Renal cortex interstitium (tissue), 11 donors: ENCODE results near the gene ANP32D. TPM values are rescaled to one million over a fixed set of nuclear protein-coding genes. Genes with fewer than 3 reads are reported as not detected.
"Not testable (repeated sequence)": the region's sequence is repeated elsewhere in the genome, so short reads cannot be mapped to it uniquely, and the experiment has no call there.

Experiments used
- DNase-seq, 11 donors: peaks; one replicate each; pipeline ENCODE4 v3.0.0-alpha.2; 2013; ENCODE audit warnings: low read depth in 9 of 11, low spot score in 4 of 11; ENCODE audit errors: extremely low read depth in 1 of 11
- polyA plus RNA-seq, 3 donors: library from polyadenylated mRNA; unstranded; fragments of 120-200 nt; gene quantifications; one replicate each; pipeline ENCODE4 v1.2.1, GENCODE V29; 2013; ENCODE audit not compliant: insufficient read length in 3 of 3

Gene ANP32D
- polyA plus RNA-seq, 3 donors = not detected

DNA sequence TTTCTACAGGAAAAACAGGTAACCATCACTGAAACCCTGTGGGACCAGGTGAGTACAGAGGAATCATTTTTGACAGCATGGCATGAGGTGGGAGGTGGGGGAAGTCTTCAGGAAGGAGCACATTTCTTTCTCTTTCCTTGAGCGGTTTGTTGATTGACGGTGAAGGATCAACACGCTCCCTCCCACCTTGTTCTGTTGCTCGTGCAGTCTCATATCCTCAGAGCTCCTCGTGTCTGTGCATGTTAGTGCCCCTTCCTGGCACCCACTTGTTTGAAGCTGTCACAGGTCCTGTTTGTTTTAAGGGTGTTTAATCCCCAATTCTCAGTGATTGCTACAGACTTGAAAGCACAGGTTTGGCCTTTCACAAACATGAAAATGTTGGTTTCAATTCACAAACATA is 14.3 kb downstream of the ANP32D start:
- no peak for DNase-seq

DNA sequence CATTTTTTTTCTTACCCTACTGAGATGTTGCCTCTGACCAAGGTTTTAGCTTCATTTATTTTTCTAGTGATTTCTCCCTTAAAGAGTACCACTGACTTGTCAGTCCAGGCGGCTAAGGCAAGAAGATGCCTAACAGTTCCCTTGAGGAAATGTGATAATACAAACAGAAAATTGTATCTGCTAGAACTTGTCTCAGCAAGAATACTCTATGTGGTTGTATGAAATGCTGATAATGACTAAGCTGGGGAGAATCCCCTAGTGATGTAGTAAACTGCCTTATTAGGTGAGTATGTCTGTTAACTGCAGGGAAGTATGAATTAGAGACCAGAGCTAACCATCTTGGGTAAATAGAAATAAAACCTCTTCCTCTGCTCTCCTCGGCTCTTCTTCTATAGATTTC is 16.7 kb downstream of the ANP32D start:
- no peak for DNase-seq

DNA sequence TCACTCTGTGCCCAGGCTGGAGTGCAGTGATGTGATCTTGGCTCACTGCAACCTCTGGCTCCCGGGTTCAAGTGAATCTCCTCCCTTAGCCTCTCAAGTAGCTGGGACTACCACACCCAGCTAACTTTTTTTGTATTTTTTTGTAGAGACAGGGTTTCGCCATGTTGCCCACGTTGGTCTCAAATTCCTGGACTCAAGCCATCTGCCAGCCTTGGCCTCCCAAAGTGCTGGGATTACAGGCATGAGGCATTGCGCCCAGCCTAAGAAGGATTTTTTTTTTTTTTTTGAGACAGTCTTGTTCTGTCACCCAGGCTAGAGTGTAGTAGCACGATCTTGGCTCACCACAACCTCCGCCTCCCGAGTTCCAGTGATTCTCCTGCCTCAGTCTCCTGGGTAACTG is 17.1 kb downstream of the ANP32D start:
- DNase-seq = not testable (repeated sequence)

DNA sequence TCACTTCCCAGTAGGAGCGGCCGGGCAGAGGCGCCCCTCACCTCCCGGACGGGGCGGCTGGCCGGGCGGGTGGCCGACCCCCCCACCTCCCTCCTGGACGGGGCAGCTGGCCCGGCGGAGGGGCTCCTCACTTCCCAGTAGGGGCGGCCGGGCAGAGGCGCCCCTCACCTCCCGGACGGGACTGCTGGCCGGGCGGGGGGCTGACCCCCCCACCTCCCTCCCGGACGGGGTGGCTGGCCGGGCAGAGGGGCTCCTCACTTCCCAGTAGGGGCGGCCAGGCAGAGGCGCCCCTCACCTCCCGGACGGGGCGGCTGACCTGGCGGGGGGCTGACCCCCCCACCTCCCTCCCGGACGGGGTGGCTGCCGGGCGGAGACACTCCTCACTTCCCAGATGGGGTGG is 27.9 kb downstream of the ANP32D start:
- DNase-seq = not testable (repeated sequence)

DNA sequence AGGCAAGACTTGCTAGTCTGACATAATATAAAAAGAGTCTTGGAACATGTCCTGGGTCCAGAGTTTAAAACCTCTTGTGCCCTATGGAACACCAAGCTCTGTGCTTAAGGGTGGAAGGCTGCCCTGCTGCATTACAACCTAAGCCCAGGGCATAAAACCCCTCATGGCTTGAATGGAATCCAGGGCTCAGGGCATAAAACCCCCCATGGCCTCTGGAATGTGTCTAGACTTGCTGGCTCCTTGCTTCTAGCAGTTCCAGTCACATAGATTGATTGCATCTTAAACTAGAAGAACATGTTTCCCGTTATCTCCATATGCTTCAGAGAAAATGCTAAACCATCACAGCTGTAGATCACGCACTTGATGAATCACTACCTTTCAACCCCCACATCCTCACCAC is 34.5 kb downstream of the ANP32D start:
- DNase-seq = not testable (repeated sequence)

DNA sequence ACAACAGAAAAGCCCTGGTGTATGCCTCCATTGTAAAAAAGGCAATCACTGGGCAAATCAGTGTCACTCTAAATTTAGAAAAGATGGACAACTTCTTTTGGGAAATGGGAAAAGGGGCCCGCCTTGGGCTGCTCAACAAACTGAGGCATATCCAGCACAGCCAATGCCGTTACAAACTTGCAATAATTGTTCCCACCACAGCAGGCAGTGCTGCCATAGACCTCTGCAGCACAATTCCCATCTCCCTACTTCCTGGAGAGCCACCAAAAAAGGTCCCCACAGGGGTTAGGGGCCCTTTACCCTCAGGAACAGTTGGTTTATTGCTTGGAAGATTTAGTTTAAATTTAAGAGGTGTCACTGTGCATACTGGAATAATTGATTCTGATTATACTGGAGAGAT is 36.6 kb downstream of the ANP32D start:
- no peak for DNase-seq

DNA sequence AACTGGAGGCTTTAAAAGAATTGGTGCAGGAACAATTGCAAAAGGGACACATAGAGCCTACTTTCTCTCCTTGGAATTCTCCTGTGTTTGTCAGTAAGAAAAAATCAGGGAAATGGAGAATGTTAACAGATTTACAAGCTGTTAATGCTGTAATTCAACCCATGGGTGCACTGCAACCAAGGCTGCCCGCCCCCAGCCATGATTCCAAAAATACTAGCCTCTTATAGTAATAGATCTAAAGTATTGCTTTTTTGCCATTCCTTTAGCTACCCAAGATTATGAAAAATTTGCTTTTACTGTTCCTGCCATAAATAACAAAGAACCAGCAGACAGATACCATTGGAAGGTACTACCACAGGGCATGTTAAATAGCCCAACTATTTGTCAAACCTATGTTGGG is 37.8 kb downstream of the ANP32D start:
- DNase-seq = no peak

DNA sequence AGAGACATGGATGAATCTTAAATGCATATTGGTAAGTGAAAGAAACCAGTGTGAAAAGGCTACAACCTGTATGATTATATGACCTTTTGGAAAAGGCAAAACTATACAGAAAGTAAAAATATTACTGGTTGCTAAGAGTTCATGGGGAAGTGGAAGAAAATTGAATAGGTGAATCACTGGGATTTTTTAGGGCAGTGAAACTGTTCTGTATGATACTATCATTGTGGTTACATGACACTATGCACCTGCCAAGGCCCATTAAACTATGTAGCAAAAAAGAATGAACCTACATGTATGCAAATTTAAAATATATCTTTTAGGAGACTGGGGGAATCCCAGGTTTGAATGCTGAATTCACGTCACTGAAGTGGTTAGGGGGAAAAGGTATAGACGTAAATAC is 40.5 kb downstream of the ANP32D start:
- DNase-seq = no peak

DNA sequence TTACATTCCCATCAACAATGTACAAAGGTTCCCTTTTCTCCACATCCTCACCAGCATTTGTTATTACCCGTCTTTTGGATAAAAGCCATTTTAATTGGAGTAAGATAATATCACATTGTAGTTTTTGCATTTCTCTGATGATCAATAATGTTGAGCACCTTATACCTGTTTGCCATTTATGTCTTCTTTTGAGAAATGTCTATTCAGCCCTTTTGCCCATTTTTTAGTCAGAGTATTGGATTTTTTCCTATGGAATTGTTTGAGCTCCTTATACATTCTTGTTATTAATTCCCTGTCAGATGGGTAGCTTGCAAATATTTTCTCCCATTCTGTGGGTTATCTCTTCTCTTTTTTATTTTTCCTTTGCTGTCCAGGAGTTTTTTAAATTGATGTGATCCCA is 42.4 kb downstream of the ANP32D start:
- DNase-seq = no peak

DNA sequence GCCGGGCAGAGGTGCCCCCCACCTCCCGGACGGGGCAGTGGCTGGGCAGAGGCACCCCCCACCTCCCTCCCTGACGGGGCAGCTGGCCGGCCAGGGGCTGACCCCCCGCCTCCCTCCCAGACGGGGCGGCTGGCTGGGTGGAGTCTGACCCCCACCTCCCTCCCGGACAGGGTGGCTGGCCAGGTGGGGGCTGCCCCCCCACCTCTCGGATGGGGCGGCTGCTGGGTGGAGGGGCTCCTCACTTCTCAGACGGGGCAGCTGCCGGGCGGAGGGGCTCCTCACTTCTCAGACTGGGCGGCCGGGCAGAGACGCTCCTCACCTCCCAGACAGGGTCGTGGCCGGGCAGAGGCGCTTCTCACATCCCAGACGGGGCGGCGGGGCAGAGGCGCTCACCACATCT is 48.0 kb downstream of the ANP32D start:
- not testable (repeated sequence) for DNase-seq

Other genes starting within 250 kb of the ANP32D start
- gene ZNF641, start 121.6 kb upstream of the ANP32D start, polyA plus RNA-seq = 10 to 100 TPM; 22.6 to 28.7 (median 25.5) TPM
- gene C12orf54, start 9.9 kb downstream of the ANP32D start, polyA plus RNA-seq = 1 to 10 TPM in 1 of 3 donors, under 1 TPM in 1, not detected in 1; 0.82 to 1.1 TPM
- gene OR8S1, start 53.1 kb downstream of the ANP32D start, polyA plus RNA-seq = not detected
- not detected for gene LALBA, start 97.5 kb downstream of the ANP32D start, polyA plus RNA-seq
- gene KANSL2, start 209.7 kb downstream of the ANP32D start, polyA plus RNA-seq = 10 to 100 TPM; 43.8 to 55.5 (median 48.9) TPM
- 10 to 100 TPM; 28.1 to 34.0 (median 32.4) TPM for gene CCNT1, start 244.1 kb downstream of the ANP32D start, polyA plus RNA-seq